SU-DHL-6 (cell line): ENCODE data around the gene REEP5.

Source experiments
- H2AFZ ChIP-seq: fragments of 200-600 bp; sonication (generic); 2 replicates; pipeline ENCODE4 v1.6.1; 2014; ENCODE audit warnings: low read depth, mild to moderate bottlenecking, moderate library complexity, mixed read lengths, antibody characterized with exemption, low read length; ENCODE audit not compliant: severe bottlenecking
- H3F3A ChIP-seq: fragments of 200-600 bp; shearing (Covaris generic); 2 replicates; pipeline ENCODE4 v1.6.0; 2016; ENCODE audit warnings: antibody characterized with exemption, mild to moderate bottlenecking; ENCODE audit not compliant: insufficient read depth
- H3K27ac ChIP-seq: fragments of 200-600 bp; sonication (generic); 2 replicates; pipeline ENCODE4 v1.5.1; 2016; ENCODE audit warnings: low read depth, mild to moderate bottlenecking, low read length, moderate library complexity, mixed read lengths
- H3K27me3 ChIP-seq: fragments of 200-600 bp; sonication (generic), shearing (Covaris generic); 2 replicates; pipeline ENCODE4 v1.6.0; 2014; ENCODE audit warnings: mild to moderate bottlenecking, low read length
- H3K36me3 ChIP-seq: fragments of 200-600 bp; sonication (generic); 2 replicates; pipeline ENCODE4 v1.6.1; 2014; ENCODE audit warnings: mild to moderate bottlenecking, low read length, mixed read lengths
- H3K4me2 ChIP-seq: fragments of 300-600, 200-600 bp; shearing (Covaris generic), sonication (generic); 2 replicates; pipeline ENCODE4 v1.6.0; 2014; ENCODE audit warnings: low read length, low read depth, mild to moderate bottlenecking; ENCODE audit not compliant: poor library complexity, severe bottlenecking
- H3K4me3 ChIP-seq: fragments of 200-600 bp; sonication (generic); 2 replicates; pipeline ENCODE4 v1.5.1; 2014; ENCODE audit warnings: antibody characterized with exemption, low read length, mild to moderate bottlenecking, mixed read lengths; ENCODE audit not compliant: insufficient read depth, poor library complexity, severe bottlenecking
- H3K79me2 ChIP-seq: fragments of 200-600 bp; sonication (generic); 2 replicates; pipeline ENCODE4 v1.6.1; 2014; ENCODE audit warnings: mild to moderate bottlenecking, low read length, moderate library complexity; ENCODE audit not compliant: insufficient read depth
- H3K9ac ChIP-seq: fragments of 200-600 bp; sonication (generic); 2 replicates; pipeline ENCODE4 v1.7.0; 2014; ENCODE audit warnings: mild to moderate bottlenecking, low read length
- H3K9me2 ChIP-seq: fragments of 200-600 bp; sonication (generic); replicated peaks from 2 replicates; pipeline ENCODE4 v1.6.1; 2014; ENCODE audit warnings: low read length; ENCODE audit not compliant: insufficient read depth
- H3K9me3 ChIP-seq: fragments of 200-600 bp; sonication (generic); 2 replicates; pipeline ENCODE4 v1.6.1; 2014; ENCODE audit warnings: low read length, mixed read lengths; ENCODE audit not compliant: insufficient read depth
- H4K20me1 ChIP-seq: fragments of 200-600 bp; sonication (generic); 2 replicates; pipeline ENCODE4 v1.6.1; 2014; ENCODE audit warnings: low read depth, mild to moderate bottlenecking, antibody characterized with exemption, low read length, moderate library complexity, mixed read lengths
- CTCF ChIP-seq: fragments of 200-600 bp; sonication (generic); IDR thresholded peaks from one replicate; pipeline ENCODE4 v1.5.1; 2017; ENCODE audit warnings: antibody characterized with exemption, mild to moderate bottlenecking, low read length, moderate library complexity; ENCODE audit not compliant: insufficient read depth, poor library complexity, severe bottlenecking
- EZH2phosphoT487 ChIP-seq: fragments of 200-600 bp; sonication (generic), shearing (Covaris generic); conservative IDR thresholded peaks from 2 replicates; pipeline ENCODE4 v1.6.1; 2018; ENCODE audit warnings: mild to moderate bottlenecking, antibody characterized with exemption, low read length, moderate library complexity, mixed read lengths

REEP5 gene

DNA sequence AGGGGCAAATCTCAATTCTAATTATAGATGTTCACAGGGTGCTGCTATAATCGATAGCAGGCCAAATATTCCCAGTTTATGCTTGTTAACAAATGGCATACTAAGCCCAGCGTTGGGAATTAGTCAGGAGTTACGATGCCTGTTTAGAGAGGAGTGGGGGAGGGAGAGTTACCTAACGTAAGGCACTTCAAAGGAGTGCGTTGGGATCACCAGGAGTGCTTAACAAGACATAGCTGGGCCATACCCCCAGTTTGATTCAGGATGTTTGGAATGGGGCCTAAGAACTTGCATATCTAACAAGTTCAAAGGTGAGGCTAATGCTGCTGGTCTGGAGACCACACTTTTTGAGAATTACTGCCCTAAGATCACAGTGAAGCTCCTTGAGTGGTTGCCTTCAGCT is 75.5 kb downstream of the REEP5 start:
- H3K36me3 ChIP-seq: no peaks in the 10 kb centered on the region
- H3F3A ChIP-seq: peaks cover 16% of the 10 kb centered on the region; the same call in 1 of the 2 replicates
- H3K9me3 ChIP-seq: no peaks in the 10 kb centered on the region
- no peak overlapping the region for H3K4me2 ChIP-seq
- H4K20me1 ChIP-seq: no peaks in the 10 kb centered on the region
- H2AFZ ChIP-seq: no peak overlapping the region
- no peaks in the 10 kb centered on the region for H3K9me2 ChIP-seq
- H3K79me2 ChIP-seq: no peaks in the 10 kb centered on the region
- TF ChIP-seq EZH2phosphoT487: no peak
- no peak for TF ChIP-seq CTCF
- H3K27me3 ChIP-seq: no peaks in the 10 kb centered on the region
- H3K4me3 ChIP-seq: no peak overlapping the region
- H3K9ac ChIP-seq: no peak overlapping the region
- no peak overlapping the region for H3K27ac ChIP-seq

DNA sequence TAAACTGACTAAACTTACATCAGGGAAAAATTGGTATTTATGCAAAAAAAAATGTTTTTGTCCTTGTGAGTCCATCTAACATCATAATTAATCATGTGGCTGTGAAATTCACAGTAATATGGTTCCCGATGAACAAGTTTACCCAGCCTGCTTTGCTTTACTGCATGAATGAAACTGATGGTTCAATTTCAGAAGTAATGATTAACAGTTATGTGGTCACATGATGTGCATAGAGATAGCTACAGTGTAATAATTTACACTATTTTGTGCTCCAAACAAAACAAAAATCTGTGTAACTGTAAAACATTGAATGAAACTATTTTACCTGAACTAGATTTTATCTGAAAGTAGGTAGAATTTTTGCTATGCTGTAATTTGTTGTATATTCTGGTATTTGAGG is 77.5 kb downstream of the REEP5 start:
- H3K27me3 ChIP-seq: no peaks in the 10 kb centered on the region
- H3F3A ChIP-seq: peaks cover 16% of the 10 kb centered on the region; the same call in 1 of the 2 replicates
- H3K9me2 ChIP-seq: no peaks in the 10 kb centered on the region
- no peaks in the 10 kb centered on the region for H3K79me2 ChIP-seq
- H3K4me2 ChIP-seq: no peak overlapping the region
- no peak for TF ChIP-seq EZH2phosphoT487
- TF ChIP-seq CTCF: no peak
- H2AFZ ChIP-seq: no peak overlapping the region
- H3K4me3 ChIP-seq: no peak overlapping the region
- no peaks in the 10 kb centered on the region for H3K36me3 ChIP-seq
- no peaks in the 10 kb centered on the region for H3K9me3 ChIP-seq
- H3K9ac ChIP-seq: no peak overlapping the region
- no peaks in the 10 kb centered on the region for H4K20me1 ChIP-seq
- H3K27ac ChIP-seq: no peak overlapping the region

- no peaks in the 10 kb centered on the region for H3K27me3 ChIP-seq
Measured at GRCh38 chr5:112833971-112834370, 88.1 kb downstream of the REEP5 start.

More at GRCh38 chr5:112833971-112834370, 88.1 kb downstream of the REEP5 start:
- Histone ChIP-seq H3K9ac (no peak overlapping the region), H3K9me3 (no peaks in the 10 kb centered on the region), H3K79me2 (no peaks in the 10 kb centered on the region), H3K27ac (no peak overlapping the region), H3K9me2 (no peaks in the 10 kb centered on the region), H3K4me2 (no peak overlapping the region), H3K4me3 (no peak overlapping the region), H3K36me3 (peaks cover 18% of the 10 kb centered on the region; the same call in 1 of the 2 replicates), H3F3A (no peaks in the 10 kb centered on the region), H2AFZ (no peak overlapping the region), H4K20me1 (no peaks in the 10 kb centered on the region)
- no peak for TF ChIP-seq CTCF
- no peak for TF ChIP-seq EZH2phosphoT487
